Sigmoid colon (tissue), 4 donors: ENCODE results near the gene C19orf47.

ENCODE experiments used
- EP300 ChIP-seq, 4 donors: sonication (generic); formaldehyde crosslinking; IDR thresholded peaks; one replicate each; pipeline ENCODE4 v1.6.1; 2017; ENCODE audit warnings: antibody characterized with exemption in 4 of 4
- POLR2A ChIP-seq, 2 donors: fragments of 450-650 bp; IDR thresholded peaks; one replicate each; pipeline ENCODE4 v1.6.1; 2016; ENCODE audit warnings: antibody characterized with exemption in 2 of 2, mild to moderate bottlenecking in 2 of 2, moderate library complexity in 2 of 2
- TF ChIP-seq, protein P1 (sequence below), 4 experiments: fragments of 450-650 bp in 3 of 4; fragments of 200-600 bp in 1 of 4; IDR thresholded peaks; one replicate each; pipeline ENCODE4 v1.5.1; 2016 to 2019; ENCODE audit warnings: antibody characterized with exemption in 4 of 4, mild to moderate bottlenecking in 3 of 4, moderate library complexity in 2 of 4

DNA sequence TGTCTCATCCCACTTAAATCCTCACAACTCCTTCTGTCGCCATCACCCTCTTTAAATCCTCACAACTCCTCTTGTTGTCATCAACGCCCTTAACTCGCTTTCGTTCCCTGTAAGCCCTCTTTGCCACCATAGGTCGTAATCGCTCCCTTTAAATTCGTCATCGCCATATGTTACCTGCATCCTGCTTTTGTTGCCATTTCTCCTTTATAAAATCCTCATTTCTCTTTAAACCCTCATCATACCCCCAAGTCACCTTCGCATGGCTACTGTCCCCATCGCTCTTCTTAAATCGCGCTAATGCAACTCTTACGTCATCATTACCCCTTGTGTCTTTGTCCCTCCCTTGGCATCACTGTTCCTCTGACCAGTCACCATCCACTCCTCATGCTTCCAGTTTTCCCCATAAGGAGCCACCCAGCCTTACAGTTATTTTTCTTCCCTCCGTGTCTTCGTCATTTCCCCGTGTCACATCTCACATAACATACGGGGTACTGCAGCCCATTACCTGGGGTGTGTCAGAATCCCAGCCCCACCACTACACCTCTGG is 837 bp upstream of the C19orf47 start:
- TF ChIP-seq, protein P1, sequence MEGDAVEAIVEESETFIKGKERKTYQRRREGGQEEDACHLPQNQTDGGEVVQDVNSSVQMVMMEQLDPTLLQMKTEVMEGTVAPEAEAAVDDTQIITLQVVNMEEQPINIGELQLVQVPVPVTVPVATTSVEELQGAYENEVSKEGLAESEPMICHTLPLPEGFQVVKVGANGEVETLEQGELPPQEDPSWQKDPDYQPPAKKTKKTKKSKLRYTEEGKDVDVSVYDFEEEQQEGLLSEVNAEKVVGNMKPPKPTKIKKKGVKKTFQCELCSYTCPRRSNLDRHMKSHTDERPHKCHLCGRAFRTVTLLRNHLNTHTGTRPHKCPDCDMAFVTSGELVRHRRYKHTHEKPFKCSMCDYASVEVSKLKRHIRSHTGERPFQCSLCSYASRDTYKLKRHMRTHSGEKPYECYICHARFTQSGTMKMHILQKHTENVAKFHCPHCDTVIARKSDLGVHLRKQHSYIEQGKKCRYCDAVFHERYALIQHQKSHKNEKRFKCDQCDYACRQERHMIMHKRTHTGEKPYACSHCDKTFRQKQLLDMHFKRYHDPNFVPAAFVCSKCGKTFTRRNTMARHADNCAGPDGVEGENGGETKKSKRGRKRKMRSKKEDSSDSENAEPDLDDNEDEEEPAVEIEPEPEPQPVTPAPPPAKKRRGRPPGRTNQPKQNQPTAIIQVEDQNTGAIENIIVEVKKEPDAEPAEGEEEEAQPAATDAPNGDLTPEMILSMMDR (IDR thresholded peaks at IDR 0.05): no peak
- TF ChIP-seq POLR2A (IDR thresholded peaks at IDR 0.05) (no peak), EP300 (IDR thresholded peaks at IDR 0.05) (no peak)
